ENCODE results near the gene GRHL3. TPM values are rescaled to one million over a fixed set of nuclear protein-coding genes. Genes with fewer than 3 reads are reported as not detected.

Gene GRHL3
- total RNA-seq, 2 donors from 2014 or later = 0.54 to 1.3 TPM

GRCh38 chr1:24363994-24364393, 44.8 kb downstream of the GRHL3 start:
- Histone ChIP-seq H3K27me3 (replicated peaks; ENCODE audit: insufficient read depth) (no peaks in the 10 kb centered on the region), H3K4me1 (ENCODE audit: control insufficient read depth in 1 of 2, low read depth in 2 of 2) (peaks cover 0 to 3% of the 10 kb centered on the region in 2 donors), H3K4me3 (no peak overlapping the region), H3K9me3 (no peaks in the 10 kb centered on the region), H3K36me3 (no peaks in the 10 kb centered on the region), H3K27ac (no peak overlapping the region)
- ATAC-seq (ENCODE audit: insufficient number of reproducible peaks, low FRiP score, low read depth) (no peak), DNase-seq (ENCODE audit: low spot score) (no peak)
- TF ChIP-seq CTCF (IDR thresholded peaks at IDR 0.05) = no peak

GRCh38 chr1:24364605-24364974, 45.4 kb downstream of the GRHL3 start:
- no peaks in the 10 kb centered on the region for H3K27me3 ChIP-seq (replicated peaks; ENCODE audit: insufficient read depth)
- no peak overlapping the region for H3K4me3 ChIP-seq
- peaks cover 0 to 3% of the 10 kb centered on the region in 2 donors for H3K4me1 ChIP-seq (ENCODE audit: control insufficient read depth in 1 of 2, low read depth in 2 of 2)
- TF ChIP-seq CTCF (IDR thresholded peaks at IDR 0.05) = no peak
- no peaks in the 10 kb centered on the region for H3K36me3 ChIP-seq
- H3K9me3 ChIP-seq = no peaks in the 10 kb centered on the region
- DNase-seq (ENCODE audit: low spot score) (no peak), ATAC-seq (ENCODE audit: insufficient number of reproducible peaks, low FRiP score, low read depth) (no peak)
- no peak overlapping the region for H3K27ac ChIP-seq

DNA sequence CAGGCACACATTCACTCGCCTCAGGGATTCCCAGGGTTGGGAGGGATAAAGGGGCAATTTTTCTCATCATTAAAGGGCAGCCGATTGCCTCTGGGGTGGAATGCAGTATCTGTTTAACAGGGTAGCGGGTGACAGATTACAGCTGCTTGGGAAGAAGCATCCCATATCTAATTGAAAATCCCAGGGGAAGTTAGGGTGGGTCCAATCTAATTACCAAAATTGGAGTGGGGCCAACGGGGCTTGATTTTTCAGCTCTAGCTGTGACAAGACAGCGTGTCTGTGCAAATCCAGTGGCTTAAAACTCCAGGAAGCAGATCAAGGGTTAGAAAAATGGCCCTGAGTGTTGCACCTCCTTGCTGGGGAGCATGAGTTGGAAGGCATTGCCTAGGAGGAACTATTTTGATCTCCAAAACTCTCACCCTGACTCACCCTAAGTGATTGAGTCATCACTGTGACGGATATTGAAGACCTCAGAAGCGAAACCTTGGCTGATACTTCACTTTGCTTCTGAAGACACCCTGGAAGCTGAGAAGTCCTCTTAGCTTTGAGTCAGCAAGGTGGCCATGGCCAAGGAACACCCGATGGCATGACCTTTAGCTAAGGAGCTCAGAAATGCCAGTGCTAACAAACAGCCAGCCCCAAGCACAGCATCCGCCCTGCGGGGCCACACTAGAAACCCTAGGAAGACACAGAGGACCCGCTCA, 46.0 kb downstream of the GRHL3 start:
- no peak overlapping the region for H3K27ac ChIP-seq
- ATAC-seq (ENCODE audit: insufficient number of reproducible peaks, low FRiP score, low read depth) = peak; percentile 23

GRCh38 chr1:24366707-24367106, 47.5 kb downstream of the GRHL3 start:
- no peaks in the 10 kb centered on the region for H3K27me3 ChIP-seq (replicated peaks; ENCODE audit: insufficient read depth)
- peaks cover 0 to 3% of the 10 kb centered on the region in 2 donors for H3K4me1 ChIP-seq (ENCODE audit: control insufficient read depth in 1 of 2, low read depth in 2 of 2)
- no peak overlapping the region for H3K4me3 ChIP-seq
- no peak for ATAC-seq (ENCODE audit: insufficient number of reproducible peaks, low FRiP score, low read depth)
- no peaks in the 10 kb centered on the region for H3K9me3 ChIP-seq
- H3K27ac ChIP-seq = no peak overlapping the region
- no peaks in the 10 kb centered on the region for H3K36me3 ChIP-seq
- DNase-seq (ENCODE audit: low spot score) = no peak
- TF ChIP-seq CTCF (IDR thresholded peaks at IDR 0.05) = no peak

More for the DNA sequence above, 46.0 kb downstream of the GRHL3 start:
- no peaks in the 10 kb centered on the region for H3K27me3 ChIP-seq (replicated peaks; ENCODE audit: insufficient read depth)
- no peak for TF ChIP-seq CTCF (IDR thresholded peaks at IDR 0.05)
- H3K9me3 ChIP-seq = no peaks in the 10 kb centered on the region
- H3K4me1 ChIP-seq (ENCODE audit: control insufficient read depth in 1 of 2, low read depth in 2 of 2) = peaks cover 0 to 3% of the 10 kb centered on the region in 2 donors
- no peak for DNase-seq (ENCODE audit: low spot score)
- no peak overlapping the region for H3K4me3 ChIP-seq
- no peaks in the 10 kb centered on the region for H3K36me3 ChIP-seq

GRCh38 chr1:24369199-24369598, 50.0 kb downstream of the GRHL3 start:
- H3K4me3 ChIP-seq = no peak overlapping the region
- no peaks in the 10 kb centered on the region for H3K27me3 ChIP-seq (replicated peaks; ENCODE audit: insufficient read depth)
- ATAC-seq (ENCODE audit: insufficient number of reproducible peaks, low FRiP score, low read depth) (peak; percentile 52), DNase-seq (ENCODE audit: low spot score) (no peak)
- TF ChIP-seq CTCF (IDR thresholded peaks at IDR 0.05) = no peak
- no peaks in the 10 kb centered on the region for H3K36me3 ChIP-seq
- peaks cover 0 to 3% of the 10 kb centered on the region in 2 donors for H3K4me1 ChIP-seq (ENCODE audit: control insufficient read depth in 1 of 2, low read depth in 2 of 2)
- no peaks in the 10 kb centered on the region for H3K9me3 ChIP-seq
- no peak overlapping the region for H3K27ac ChIP-seq
